ENCODE results near the gene PSMC2. TPM values are rescaled to one million over a fixed set of nuclear protein-coding genes. Genes with fewer than 3 reads are reported as not detected.

The PSMC2 gene
- total RNA-seq (131 TPM), polyA plus RNA-seq (ENCODE audit: insufficient read depth in 1 of 8, insufficient read length in 8 of 8, low replicate concordance in 1 of 8) (100 to 1,000 TPM in 2 of 8 donors, 10 to 100 TPM in 6; 87.3 to 113 (median 97.1) TPM)
- long read RNA-seq, donor 1, transcript PSMC2-201 (12 exons, 2,637 nt) = major isoform, 19 of 19 reads
- long read RNA-seq, donor 1, partial matches to known transcripts = 0 of 19 reads
- long read RNA-seq, donor 1, other reads (novel, unspliced or antisense) = 0 of 19 reads
- long read RNA-seq, donor 2, partial matches to known transcripts = 0 of 1 reads
- long read RNA-seq, donor 2, other reads (novel, unspliced or antisense) = 0 of 1 reads
- long read RNA-seq, donor 3, transcript PSMC2-201 (12 exons, 2,637 nt) = major isoform, 43 of 54 reads
- long read RNA-seq, donor 3, partial matches to known transcripts = 11 of 54 reads
- long read RNA-seq, donor 3, other reads (novel, unspliced or antisense) = 0 of 54 reads
- long read RNA-seq, donor 4, transcript PSMC2-201 (12 exons, 2,637 nt) = major isoform, 18 of 28 reads
- long read RNA-seq, donor 4, partial matches to known transcripts = 10 of 28 reads
- long read RNA-seq, donor 4, other reads (novel, unspliced or antisense) = 0 of 28 reads
- long read RNA-seq, donor 5, transcript PSMC2-201 (12 exons, 2,637 nt) = major isoform, 60 of 95 reads
- long read RNA-seq, donor 5, partial matches to known transcripts = 34 of 95 reads
- long read RNA-seq, donor 5, other reads (novel, unspliced or antisense) = 0 of 95 reads
- long read RNA-seq, donor 6, transcript PSMC2-201 (12 exons, 2,637 nt) = major isoform, 65 of 99 reads
- long read RNA-seq, donor 6, partial matches to known transcripts = 34 of 99 reads
- long read RNA-seq, donor 6, other reads (novel, unspliced or antisense) = 0 of 99 reads
- long read RNA-seq, donor 7, transcript PSMC2-201 (12 exons, 2,637 nt) = major isoform, 44 of 94 reads
- long read RNA-seq, donor 7, partial matches to known transcripts = 50 of 94 reads
- long read RNA-seq, donor 7, other reads (novel, unspliced or antisense) = 0 of 94 reads
- long read RNA-seq, donor 8, transcript PSMC2-201 (12 exons, 2,637 nt) = major isoform, 20 of 53 reads
- long read RNA-seq, donor 8, partial matches to known transcripts = 32 of 53 reads
- long read RNA-seq, donor 8, other reads (novel, unspliced or antisense) = 0 of 53 reads
- long read RNA-seq, donor 9, transcript PSMC2-201 (12 exons, 2,637 nt) = major isoform, 22 of 39 reads
- long read RNA-seq, donor 9, partial matches to known transcripts = 16 of 39 reads
- long read RNA-seq, donor 9, other reads (novel, unspliced or antisense) = 0 of 39 reads
- long read RNA-seq, donor 10, transcript PSMC2-201 (12 exons, 2,637 nt) = major isoform, 37 of 60 reads
- long read RNA-seq, donor 10, partial matches to known transcripts = 23 of 60 reads
- long read RNA-seq, donor 10, other reads (novel, unspliced or antisense) = 0 of 60 reads
- long read RNA-seq, donor 11, transcript PSMC2-201 (12 exons, 2,637 nt) = major isoform, 25 of 36 reads
- long read RNA-seq, donor 11, partial matches to known transcripts = 11 of 36 reads
- long read RNA-seq, donor 11, other reads (novel, unspliced or antisense) = 0 of 36 reads

GRCh38 chr7:103347507-103348267 is at the start of gene PSMC2:
PSMC2 (plus strand) TSS chr7:103347643; CDS start chr7:103347712, 69 bp downstream.
- WGBS (ENCODE audit: insufficient coverage) = 0% methylated on average over 18 of the region's 25 CpGs
- Histone ChIP-seq H3K9me3 (replicated peaks; ENCODE audit: control insufficient read depth, low read depth, low read length) (no peaks in the 10 kb centered on the region), H3K4me1 (ENCODE audit: control insufficient read depth, insufficient read depth, low read length) (peaks cover 6% of the 10 kb centered on the region)

GRCh38 chr7:103297837-103298179 is 49.6 kb upstream of the PSMC2 start:
- H3K4me1 ChIP-seq (ENCODE audit: control insufficient read depth, insufficient read depth, low read length) = peaks cover 4% of the 10 kb centered on the region
- H3K27me3 ChIP-seq (ENCODE audit: control insufficient read depth, insufficient read depth, low read length) = no peaks in the 10 kb centered on the region
- DNase-seq = no peak
- H3K4me3 ChIP-seq (ENCODE audit: low read length) = peak overlapping the region; percentile 83
- peak overlapping the region; percentile 74 for H3K27ac ChIP-seq (ENCODE audit: low read length)
- WGBS (ENCODE audit: insufficient coverage) = 0% methylated on average over 3 of the region's 7 CpGs
- H3K36me3 ChIP-seq (ENCODE audit: control insufficient read depth, insufficient read depth, low read length) = peaks cover 20% of the 10 kb centered on the region
- no peaks in the 10 kb centered on the region for H3K9me3 ChIP-seq (replicated peaks; ENCODE audit: control insufficient read depth, low read depth, low read length)

More at GRCh38 chr7:103347507-103348267, at the start of gene PSMC2:
- peak within 1 kb of the TSS; percentile 98 for H3K27ac ChIP-seq (ENCODE audit: low read length)
- H3K36me3 ChIP-seq (ENCODE audit: control insufficient read depth, insufficient read depth, low read length) = no peaks in the 10 kb centered on the region
- DNase-seq = peak; percentile 98
- H3K4me3 ChIP-seq (ENCODE audit: low read length) = peak within 1 kb of the TSS; percentile 90
- H3K27me3 ChIP-seq (ENCODE audit: control insufficient read depth, insufficient read depth, low read length) = no peaks in the 10 kb centered on the region

GRCh38 chr7:103299660-103300059 is 47.8 kb upstream of the PSMC2 start:
- Histone ChIP-seq H3K27ac (ENCODE audit: low read length) (no peak overlapping the region), H3K4me1 (ENCODE audit: control insufficient read depth, insufficient read depth, low read length) (peaks cover 4% of the 10 kb centered on the region), H3K27me3 (ENCODE audit: control insufficient read depth, insufficient read depth, low read length) (no peaks in the 10 kb centered on the region), H3K4me3 (ENCODE audit: low read length) (no peak overlapping the region), H3K9me3 (replicated peaks; ENCODE audit: control insufficient read depth, low read depth, low read length) (no peaks in the 10 kb centered on the region), H3K36me3 (ENCODE audit: control insufficient read depth, insufficient read depth, low read length) (peaks cover 33% of the 10 kb centered on the region)
- DNase-seq = no peak
- no CpG with 5 or more reads among the region's 6 CpGs for WGBS (ENCODE audit: insufficient coverage)

- H3K36me3 ChIP-seq (ENCODE audit: control insufficient read depth, insufficient read depth, low read length) = peaks cover 39% of the 10 kb centered on the region
- DNase-seq = no peak
- no CpG with 5 or more reads among the region's 2 CpGs for WGBS (ENCODE audit: insufficient coverage)
- H3K9me3 ChIP-seq (replicated peaks; ENCODE audit: control insufficient read depth, low read depth, low read length) = no peaks in the 10 kb centered on the region
- H3K27me3 ChIP-seq (ENCODE audit: control insufficient read depth, insufficient read depth, low read length) = no peaks in the 10 kb centered on the region
- no peak overlapping the region for H3K4me3 ChIP-seq (ENCODE audit: low read length)
- peaks cover 4% of the 10 kb centered on the region for H3K4me1 ChIP-seq (ENCODE audit: control insufficient read depth, insufficient read depth, low read length)
- no peak overlapping the region for H3K27ac ChIP-seq (ENCODE audit: low read length)
These were observed 46.0 kb upstream of the PSMC2 start for GRCh38 chr7:103301441-103301840.

GRCh38 chr7:103307503-103308231 is 39.8 kb upstream of the PSMC2 start:
- WGBS (ENCODE audit: insufficient coverage) = no CpG with 5 or more reads among the region's 3 CpGs
- peaks cover 44% of the 10 kb centered on the region for H3K36me3 ChIP-seq (ENCODE audit: control insufficient read depth, insufficient read depth, low read length)
- no peaks in the 10 kb centered on the region for H3K27me3 ChIP-seq (ENCODE audit: control insufficient read depth, insufficient read depth, low read length)
- H3K4me1 ChIP-seq (ENCODE audit: control insufficient read depth, insufficient read depth, low read length) = no peaks in the 10 kb centered on the region
- peak overlapping the region; percentile 8 for H3K27ac ChIP-seq (ENCODE audit: low read length)
- no peaks in the 10 kb centered on the region for H3K9me3 ChIP-seq (replicated peaks; ENCODE audit: control insufficient read depth, low read depth, low read length)
- DNase-seq = no peak
- H3K4me3 ChIP-seq (ENCODE audit: low read length) = no peak overlapping the region

GRCh38 chr7:103314852-103315251 is 32.6 kb upstream of the PSMC2 start:
- no peak overlapping the region for H3K27ac ChIP-seq (ENCODE audit: low read length)
- H3K9me3 ChIP-seq (replicated peaks; ENCODE audit: control insufficient read depth, low read depth, low read length) = no peaks in the 10 kb centered on the region
- no peaks in the 10 kb centered on the region for H3K27me3 ChIP-seq (ENCODE audit: control insufficient read depth, insufficient read depth, low read length)
- peaks cover 42% of the 10 kb centered on the region for H3K36me3 ChIP-seq (ENCODE audit: control insufficient read depth, insufficient read depth, low read length)
- H3K4me3 ChIP-seq (ENCODE audit: low read length) = no peak overlapping the region
- WGBS (ENCODE audit: insufficient coverage) = no CpG with 5 or more reads among the region's 2 CpGs
- DNase-seq = no peak
- H3K4me1 ChIP-seq (ENCODE audit: control insufficient read depth, insufficient read depth, low read length) = no peaks in the 10 kb centered on the region

- Histone ChIP-seq H3K4me1 (ENCODE audit: control insufficient read depth, insufficient read depth, low read length) (no peaks in the 10 kb centered on the region), H3K36me3 (ENCODE audit: control insufficient read depth, insufficient read depth, low read length) (peaks cover 47% of the 10 kb centered on the region), H3K27me3 (ENCODE audit: control insufficient read depth, insufficient read depth, low read length) (no peaks in the 10 kb centered on the region), H3K9me3 (replicated peaks; ENCODE audit: control insufficient read depth, low read depth, low read length) (no peaks in the 10 kb centered on the region), H3K4me3 (ENCODE audit: low read length) (no peak overlapping the region), H3K27ac (ENCODE audit: low read length) (no peak overlapping the region)
- WGBS (ENCODE audit: insufficient coverage) = no CpG with 5 or more reads among the region's 2 CpGs
- DNase-seq = no peak
These were observed 31.0 kb upstream of the PSMC2 start for GRCh38 chr7:103316380-103316941.

GRCh38 chr7:103317009-103317408 is 30.4 kb upstream of the PSMC2 start:
- H3K9me3 ChIP-seq (replicated peaks; ENCODE audit: control insufficient read depth, low read depth, low read length) = no peaks in the 10 kb centered on the region
- peaks cover 50% of the 10 kb centered on the region for H3K36me3 ChIP-seq (ENCODE audit: control insufficient read depth, insufficient read depth, low read length)
- no peaks in the 10 kb centered on the region for H3K27me3 ChIP-seq (ENCODE audit: control insufficient read depth, insufficient read depth, low read length)
- no peak overlapping the region for H3K4me3 ChIP-seq (ENCODE audit: low read length)
- no peaks in the 10 kb centered on the region for H3K4me1 ChIP-seq (ENCODE audit: control insufficient read depth, insufficient read depth, low read length)
- H3K27ac ChIP-seq (ENCODE audit: low read length) = no peak overlapping the region
- no peak for DNase-seq

Measured in muscle of leg (tissue), 16 donors.